ENCODE results near the gene ARG1.

- TF ChIP-seq GABPA (IDR thresholded peaks at IDR 0.05; ENCODE audit: low read depth) (no peak), MTA3 (IDR thresholded peaks at IDR 0.05; ENCODE audit: borderline replicate concordance, low read length) (no peak), POLR2AphosphoS5 (IDR thresholded peaks at IDR 0.05; ENCODE audit: low read length) (no peak)
- TF ChIP-seq, protein P1, sequence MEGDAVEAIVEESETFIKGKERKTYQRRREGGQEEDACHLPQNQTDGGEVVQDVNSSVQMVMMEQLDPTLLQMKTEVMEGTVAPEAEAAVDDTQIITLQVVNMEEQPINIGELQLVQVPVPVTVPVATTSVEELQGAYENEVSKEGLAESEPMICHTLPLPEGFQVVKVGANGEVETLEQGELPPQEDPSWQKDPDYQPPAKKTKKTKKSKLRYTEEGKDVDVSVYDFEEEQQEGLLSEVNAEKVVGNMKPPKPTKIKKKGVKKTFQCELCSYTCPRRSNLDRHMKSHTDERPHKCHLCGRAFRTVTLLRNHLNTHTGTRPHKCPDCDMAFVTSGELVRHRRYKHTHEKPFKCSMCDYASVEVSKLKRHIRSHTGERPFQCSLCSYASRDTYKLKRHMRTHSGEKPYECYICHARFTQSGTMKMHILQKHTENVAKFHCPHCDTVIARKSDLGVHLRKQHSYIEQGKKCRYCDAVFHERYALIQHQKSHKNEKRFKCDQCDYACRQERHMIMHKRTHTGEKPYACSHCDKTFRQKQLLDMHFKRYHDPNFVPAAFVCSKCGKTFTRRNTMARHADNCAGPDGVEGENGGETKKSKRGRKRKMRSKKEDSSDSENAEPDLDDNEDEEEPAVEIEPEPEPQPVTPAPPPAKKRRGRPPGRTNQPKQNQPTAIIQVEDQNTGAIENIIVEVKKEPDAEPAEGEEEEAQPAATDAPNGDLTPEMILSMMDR (IDR thresholded peaks at IDR 0.05 in 2 of 3, conservative IDR thresholded peaks at IDR 0.05 in 1 of 3; ENCODE audit: control insufficient read depth in 2 of 3, extremely low read depth in 1 of 3, insufficient read depth in 1 of 3, low read depth in 3 of 3, low read length in 3 of 3) = no peak
Observed at GRCh38 chr6:131574133-131574532, 1.1 kb downstream of the ARG1 start.

Measured in GM12878 (cell line).